HepG2 (cell line): ENCODE measurements around the gene CBX2. TPM values are rescaled to one million over a fixed set of nuclear protein-coding genes. Genes with fewer than 3 reads are reported as not detected.

ENCODE experiments used
- ELF3 ChIP-seq: IDR thresholded peaks from 2 replicates; pipeline ENCODE4 v1.6.1; 2016; ENCODE audit warnings: missing genetic modification reagents, missing compliant biosample characterization
- JDP2 ChIP-seq: sonication (generic); formaldehyde crosslinking; IDR thresholded peaks from 2 replicates; pipeline ENCODE4 v1.8.1; 2022; ENCODE audit warnings: missing genetic modification reagents, borderline replicate concordance
- MEF2D ChIP-seq: sonication (generic); formaldehyde crosslinking; IDR thresholded peaks from 2 replicates; pipeline ENCODE4 v1.5.1; 2020; ENCODE audit warnings: mild to moderate bottlenecking, missing genetic modification reagents
- MTA1 ChIP-seq: sonication (generic); formaldehyde crosslinking; IDR thresholded peaks from 2 replicates; pipeline ENCODE4 v1.4.0; 2020; ENCODE audit warnings: missing genetic modification reagents, mild to moderate bottlenecking, borderline replicate concordance
- MXI1 ChIP-seq: IDR thresholded peaks from 3 replicates; pipeline ENCODE4 v1.6.1; 2012; ENCODE audit warnings: low read depth, low read length, inconsistent platforms, borderline replicate concordance
- NR1H2 ChIP-seq: sonication (generic); formaldehyde crosslinking; IDR thresholded peaks from 2 replicates; pipeline ENCODE4 v1.8.1; 2022; ENCODE audit warnings: low read depth, missing genetic modification reagents, borderline replicate concordance
- TAF1 ChIP-seq: sonication (generic); formaldehyde crosslinking; IDR thresholded peaks from 2 replicates; pipeline ENCODE4 v1.4.0; 2020; ENCODE audit warnings: missing genetic modification reagents
- ZNF510 ChIP-seq: sonication (generic); formaldehyde crosslinking; IDR thresholded peaks from 2 replicates; pipeline ENCODE4 v1.4.0; 2020; ENCODE audit warnings: low read depth, mild to moderate bottlenecking, missing genetic modification reagents
- ZNF652 ChIP-seq: IDR thresholded peaks from 2 replicates; pipeline ENCODE4 v1.6.1; 2016; ENCODE audit warnings: low read depth, borderline replicate concordance
- ZNF703 ChIP-seq: sonication (generic); formaldehyde crosslinking; IDR thresholded peaks from 2 replicates; pipeline ENCODE4 v1.5.1; 2020; ENCODE audit warnings: missing genetic modification reagents, mild to moderate bottlenecking, moderate library complexity, borderline replicate concordance
- ZNF839 ChIP-seq: sonication (generic); formaldehyde crosslinking; IDR thresholded peaks from 2 replicates; pipeline ENCODE4 v1.4.0; 2020; ENCODE audit warnings: missing genetic modification reagents, mild to moderate bottlenecking, borderline replicate concordance
- polyA plus RNA-seq, 8 experiments: library from polyadenylated mRNA; depleted of rRNA in 3 of 8; stranded (reverse) in 7 of 8; unstranded in 1 of 8; fragments of >200 nt; fragmentation: Illumina TruSeq in 4 of 8; extraction: Trizol in 4 of 8; gene quantifications; 2 replicates each; pipeline versions ENCODE4 v1.2.1 to v1.2.3, GENCODE V29; 2011 to 2016; ENCODE audit warnings: low read depth in 4 of 8, missing spikeins in 1 of 8, mixed read lengths in 1 of 8; ENCODE audit not compliant: insufficient read depth in 1 of 8
- total RNA-seq, 5 experiments: library from RNA; depleted of rRNA; stranded (reverse); fragments of >200 nt; fragmentation: Illumina TruSeq; extraction: Trizol; gene quantifications; 2 replicates each; pipeline ENCODE4 v1.2.3, GENCODE V29; 2016; ENCODE audit warnings: low read depth in 1 of 5
- TF ChIP-seq, protein P1 (sequence below): sonication (generic); formaldehyde crosslinking; IDR thresholded peaks from 2 replicates; pipeline ENCODE4 v1.8.1; 2023; ENCODE audit warnings: mild to moderate bottlenecking, moderate library complexity, missing genetic modification reagents
- TF ChIP-seq, protein P2 (sequence below): sonication (generic); formaldehyde crosslinking; IDR thresholded peaks from 2 replicates; pipeline ENCODE4 v1.4.0; 2020; ENCODE audit warnings: mild to moderate bottlenecking, missing genetic modification reagents
- TF ChIP-seq, protein P3 (sequence below), 2 experiments: fragments of 450-650 bp in 1 of 2; sonication (generic) in 1 of 2; formaldehyde crosslinking in 1 of 2; IDR thresholded peaks; 2 replicates each; pipeline versions ENCODE4 v1.6.1 to v1.8.0; 2016 to 2022; ENCODE audit warnings: antibody characterized with exemption in 1 of 2, mild to moderate bottlenecking in 1 of 2, missing genetic modification reagents in 1 of 2

CBX2 gene
- total and polyA plus RNA-seq, 2 of the 13 experiments (the other 11 are each of a cell fraction or from before 2014, with no cell fraction given) = 14.5 to 31.1 TPM

DNA sequence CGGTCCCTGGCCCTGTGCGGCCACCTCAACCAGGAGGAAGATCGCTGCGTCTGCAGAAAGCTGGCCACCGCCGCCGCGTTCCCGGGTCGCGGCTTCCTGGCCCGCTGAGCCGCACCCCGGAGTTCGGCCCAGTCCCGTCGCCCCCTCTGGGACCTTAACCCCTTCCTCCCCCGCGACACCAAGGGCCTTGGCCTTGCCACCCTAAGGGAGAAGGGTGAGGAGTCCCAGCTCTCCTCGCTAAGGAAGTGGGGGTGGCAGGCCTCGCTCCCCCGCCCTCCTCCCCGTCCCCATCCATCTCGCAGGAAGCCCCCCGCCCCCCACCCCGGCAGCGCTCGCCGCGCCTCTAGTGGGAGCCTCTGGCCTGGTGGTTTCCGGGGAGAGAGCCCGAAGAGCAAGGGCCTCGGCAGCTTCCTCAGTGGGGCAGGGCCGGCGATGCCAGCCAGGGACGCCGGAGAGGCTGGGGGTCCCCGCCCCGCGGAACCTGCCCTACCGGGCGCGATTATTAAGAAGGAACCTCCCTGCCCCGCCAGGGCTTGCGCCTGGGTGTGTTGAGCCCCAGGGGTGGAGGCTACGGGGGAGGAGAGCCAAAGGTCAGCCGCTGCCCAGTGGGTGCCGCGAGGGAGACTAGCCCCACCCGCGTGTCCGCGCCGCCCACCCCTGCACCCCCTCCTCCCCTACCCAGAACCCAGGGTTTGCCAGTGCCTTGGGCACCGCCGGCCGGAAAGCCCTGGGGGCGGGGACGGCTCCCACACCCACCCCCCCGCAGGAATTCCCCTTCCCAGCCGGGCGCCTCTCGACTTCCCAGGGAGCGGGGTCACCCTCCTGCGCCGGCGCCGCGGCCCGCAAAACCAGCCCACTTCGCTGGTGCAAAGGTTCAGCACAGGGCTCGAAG, 54.5 kb downstream of the CBX2 start (continued):
- TF ChIP-seq, protein P1, sequence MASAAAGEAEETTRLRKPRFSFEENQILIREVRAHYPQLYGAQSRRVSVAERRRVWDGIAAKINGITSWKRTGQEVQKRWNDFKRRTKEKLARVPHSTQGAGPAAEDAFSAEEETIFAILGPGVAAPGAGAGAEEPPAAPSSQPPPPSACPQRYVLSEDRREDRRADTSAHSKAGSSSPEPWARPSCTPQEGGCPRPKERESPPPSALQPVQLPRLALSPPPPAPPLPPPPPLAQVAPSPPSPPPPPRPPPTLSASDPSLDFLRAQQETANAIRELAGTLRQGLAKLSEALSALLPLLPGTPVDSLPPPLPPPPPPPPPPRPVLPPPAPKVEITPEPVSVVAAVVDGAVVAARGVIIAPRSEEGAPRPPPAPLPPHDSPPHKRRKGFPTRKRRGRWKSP (CRISPR knock-in tag) = no peak; the same call in none of the 2 replicates
- TF ChIP-seq NR1H2 (CRISPR knock-in tag) = peak; percentile 12; the same call in 1 of the 2 replicates
- peak; percentile 29; the same call in 1 of the 2 replicates for TF ChIP-seq ZNF703 (CRISPR knock-in tag)
- TF ChIP-seq, protein P2, sequence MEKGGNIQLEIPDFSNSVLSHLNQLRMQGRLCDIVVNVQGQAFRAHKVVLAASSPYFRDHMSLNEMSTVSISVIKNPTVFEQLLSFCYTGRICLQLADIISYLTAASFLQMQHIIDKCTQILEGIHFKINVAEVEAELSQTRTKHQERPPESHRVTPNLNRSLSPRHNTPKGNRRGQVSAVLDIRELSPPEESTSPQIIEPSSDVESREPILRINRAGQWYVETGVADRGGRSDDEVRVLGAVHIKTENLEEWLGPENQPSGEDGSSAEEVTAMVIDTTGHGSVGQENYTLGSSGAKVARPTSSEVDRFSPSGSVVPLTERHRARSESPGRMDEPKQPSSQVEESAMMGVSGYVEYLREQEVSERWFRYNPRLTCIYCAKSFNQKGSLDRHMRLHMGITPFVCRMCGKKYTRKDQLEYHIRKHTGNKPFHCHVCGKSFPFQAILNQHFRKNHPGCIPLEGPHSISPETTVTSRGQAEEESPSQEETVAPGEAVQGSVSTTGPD (CRISPR knock-in tag) = no peak
- peak; percentile 92 for TF ChIP-seq ZNF652 (CRISPR knock-in tag)
- TF ChIP-seq ZNF510 (CRISPR knock-in tag) = no peak
- peak; percentile 24; the same call in 1 of the 2 replicates for TF ChIP-seq TAF1
- TF ChIP-seq ELF3 = peak; percentile 8; the same call in 1 of the 2 replicates
- peak; percentile 79 for TF ChIP-seq MTA1 (CRISPR knock-in tag)
- no peak for TF ChIP-seq MEF2D
- no peak; the same call in 1 of the 2 replicates for TF ChIP-seq JDP2
- no peak for TF ChIP-seq ZNF839
- no peak for TF ChIP-seq MXI1
- TF ChIP-seq, protein P3, sequence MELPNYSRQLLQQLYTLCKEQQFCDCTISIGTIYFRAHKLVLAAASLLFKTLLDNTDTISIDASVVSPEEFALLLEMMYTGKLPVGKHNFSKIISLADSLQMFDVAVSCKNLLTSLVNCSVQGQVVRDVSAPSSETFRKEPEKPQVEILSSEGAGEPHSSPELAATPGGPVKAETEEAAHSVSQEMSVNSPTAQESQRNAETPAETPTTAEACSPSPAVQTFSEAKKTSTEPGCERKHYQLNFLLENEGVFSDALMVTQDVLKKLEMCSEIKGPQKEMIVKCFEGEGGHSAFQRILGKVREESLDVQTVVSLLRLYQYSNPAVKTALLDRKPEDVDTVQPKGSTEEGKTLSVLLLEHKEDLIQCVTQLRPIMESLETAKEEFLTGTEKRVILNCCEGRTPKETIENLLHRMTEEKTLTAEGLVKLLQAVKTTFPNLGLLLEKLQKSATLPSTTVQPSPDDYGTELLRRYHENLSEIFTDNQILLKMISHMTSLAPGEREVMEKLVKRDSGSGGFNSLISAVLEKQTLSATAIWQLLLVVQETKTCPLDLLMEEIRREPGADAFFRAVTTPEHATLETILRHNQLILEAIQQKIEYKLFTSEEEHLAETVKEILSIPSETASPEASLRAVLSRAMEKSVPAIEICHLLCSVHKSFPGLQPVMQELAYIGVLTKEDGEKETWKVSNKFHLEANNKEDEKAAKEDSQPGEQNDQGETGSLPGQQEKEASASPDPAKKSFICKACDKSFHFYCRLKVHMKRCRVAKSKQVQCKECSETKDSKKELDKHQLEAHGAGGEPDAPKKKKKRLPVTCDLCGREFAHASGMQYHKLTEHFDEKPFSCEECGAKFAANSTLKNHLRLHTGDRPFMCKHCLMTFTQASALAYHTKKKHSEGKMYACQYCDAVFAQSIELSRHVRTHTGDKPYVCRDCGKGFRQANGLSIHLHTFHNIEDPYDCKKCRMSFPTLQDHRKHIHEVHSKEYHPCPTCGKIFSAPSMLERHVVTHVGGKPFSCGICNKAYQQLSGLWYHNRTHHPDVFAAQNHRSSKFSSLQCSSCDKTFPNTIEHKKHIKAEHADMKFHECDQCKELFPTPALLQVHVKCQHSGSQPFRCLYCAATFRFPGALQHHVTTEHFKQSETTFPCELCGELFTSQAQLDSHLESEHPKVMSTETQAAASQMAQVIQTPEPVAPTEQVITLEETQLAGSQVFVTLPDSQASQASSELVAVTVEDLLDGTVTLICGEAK (IDR thresholded peaks at IDR 0.05) = no peak
- TF ChIP-seq, protein P3 (CRISPR knock-in tag; IDR thresholded peaks at IDR 0.05) = no peak; the same call in none of the 2 replicates
